GM10266 (cell line): ENCODE measurements around the gene C1QTNF7.

Experiments used
- DNase-seq: peaks from one replicate; pipeline ENCODE4 v3.0.0; 2012; ENCODE audit errors: extremely low spot score
- TF ChIP-seq, protein P1 (sequence below): IDR thresholded peaks from 2 replicates; pipeline ENCODE4 v1.5.1; 2012; ENCODE audit warnings: mild to moderate bottlenecking, low read depth; ENCODE audit not compliant: control insufficient read depth, insufficient read depth; ENCODE audit errors: missing control alignments

The C1QTNF7 gene

DNA sequence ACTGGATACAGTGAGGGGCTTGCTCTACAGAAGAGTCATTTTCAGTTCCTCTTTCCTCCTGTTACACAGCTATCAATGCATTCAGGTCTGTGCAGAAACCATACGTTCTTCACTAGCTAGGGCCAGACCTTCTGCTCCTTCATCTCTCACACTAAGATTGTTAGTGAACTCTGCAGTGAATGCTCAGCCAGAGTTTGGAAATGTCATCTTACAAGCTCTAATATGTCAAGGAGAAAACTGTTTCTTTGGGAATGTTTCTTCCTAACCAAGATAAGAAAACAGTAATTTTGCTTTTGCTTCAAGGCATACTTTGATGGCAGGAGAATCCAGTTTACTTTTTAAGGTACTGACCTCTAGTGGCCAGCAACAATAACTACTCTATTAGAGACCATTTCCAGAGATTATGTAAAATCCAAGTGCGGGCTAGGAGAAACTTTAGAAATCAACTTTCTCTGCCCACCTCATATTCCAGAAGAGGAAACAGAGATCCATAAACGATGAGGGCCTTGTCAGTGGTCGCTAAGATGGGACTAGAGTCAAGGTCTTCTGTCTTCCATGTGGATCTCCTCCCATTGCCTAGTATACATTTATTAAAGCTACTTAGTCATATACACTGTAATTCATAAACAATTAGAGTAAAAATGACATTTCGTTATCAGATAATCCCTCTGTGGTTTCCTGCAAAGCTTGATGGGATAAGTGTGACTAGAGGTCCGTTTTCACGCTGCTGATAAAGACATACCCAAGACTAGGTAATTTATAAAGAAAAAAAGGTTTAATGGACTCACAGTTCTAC, 29.8 kb downstream of the C1QTNF7 start:
- DNase-seq: peak; percentile 29

DNA sequence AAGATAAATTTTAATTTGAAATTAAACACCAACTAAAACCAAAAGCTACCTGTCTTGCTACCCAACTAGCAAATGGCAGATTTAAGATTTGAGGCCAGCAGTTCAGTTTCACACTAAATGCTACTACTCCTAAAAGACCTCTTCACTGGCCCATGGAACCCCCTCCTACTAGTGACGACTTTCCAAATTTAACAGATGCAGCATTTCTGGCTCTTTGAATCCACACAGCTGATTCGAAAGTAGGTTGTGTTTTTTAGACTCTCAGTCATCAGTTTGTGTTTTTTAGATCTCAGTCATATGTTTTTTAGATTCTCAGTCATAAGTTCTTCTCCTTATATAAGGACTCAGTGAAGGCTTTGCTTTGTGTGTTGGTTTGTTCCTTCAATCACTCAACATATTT, 30.8 kb downstream of the C1QTNF7 start:
- TF ChIP-seq, protein P1, sequence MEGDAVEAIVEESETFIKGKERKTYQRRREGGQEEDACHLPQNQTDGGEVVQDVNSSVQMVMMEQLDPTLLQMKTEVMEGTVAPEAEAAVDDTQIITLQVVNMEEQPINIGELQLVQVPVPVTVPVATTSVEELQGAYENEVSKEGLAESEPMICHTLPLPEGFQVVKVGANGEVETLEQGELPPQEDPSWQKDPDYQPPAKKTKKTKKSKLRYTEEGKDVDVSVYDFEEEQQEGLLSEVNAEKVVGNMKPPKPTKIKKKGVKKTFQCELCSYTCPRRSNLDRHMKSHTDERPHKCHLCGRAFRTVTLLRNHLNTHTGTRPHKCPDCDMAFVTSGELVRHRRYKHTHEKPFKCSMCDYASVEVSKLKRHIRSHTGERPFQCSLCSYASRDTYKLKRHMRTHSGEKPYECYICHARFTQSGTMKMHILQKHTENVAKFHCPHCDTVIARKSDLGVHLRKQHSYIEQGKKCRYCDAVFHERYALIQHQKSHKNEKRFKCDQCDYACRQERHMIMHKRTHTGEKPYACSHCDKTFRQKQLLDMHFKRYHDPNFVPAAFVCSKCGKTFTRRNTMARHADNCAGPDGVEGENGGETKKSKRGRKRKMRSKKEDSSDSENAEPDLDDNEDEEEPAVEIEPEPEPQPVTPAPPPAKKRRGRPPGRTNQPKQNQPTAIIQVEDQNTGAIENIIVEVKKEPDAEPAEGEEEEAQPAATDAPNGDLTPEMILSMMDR: no peak
- DNase-seq: no peak

More for the DNA sequence above, 29.8 kb downstream of the C1QTNF7 start:
- TF ChIP-seq, protein P1: peak; percentile 71

DNA sequence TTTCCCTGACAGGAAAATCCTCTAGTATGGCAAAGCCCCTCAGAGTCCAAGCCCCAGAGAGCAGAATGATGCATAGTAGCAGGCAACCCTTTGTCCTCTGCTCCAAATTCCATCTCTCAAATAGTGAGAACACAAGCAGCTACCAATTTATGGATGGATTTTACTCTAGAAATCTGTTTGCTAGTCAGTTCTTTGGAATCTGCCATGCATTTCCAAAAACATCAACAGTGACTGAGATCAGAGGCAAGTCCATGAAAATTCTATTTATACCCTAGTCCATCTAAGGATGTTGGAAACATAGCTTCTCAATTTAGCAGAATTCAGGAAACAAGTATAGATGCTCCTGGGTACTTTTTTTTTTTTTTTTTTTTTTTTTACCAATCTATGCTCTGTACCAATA, 31.9 kb downstream of the C1QTNF7 start:
- TF ChIP-seq, protein P1: no peak
- no peak for DNase-seq

DNA sequence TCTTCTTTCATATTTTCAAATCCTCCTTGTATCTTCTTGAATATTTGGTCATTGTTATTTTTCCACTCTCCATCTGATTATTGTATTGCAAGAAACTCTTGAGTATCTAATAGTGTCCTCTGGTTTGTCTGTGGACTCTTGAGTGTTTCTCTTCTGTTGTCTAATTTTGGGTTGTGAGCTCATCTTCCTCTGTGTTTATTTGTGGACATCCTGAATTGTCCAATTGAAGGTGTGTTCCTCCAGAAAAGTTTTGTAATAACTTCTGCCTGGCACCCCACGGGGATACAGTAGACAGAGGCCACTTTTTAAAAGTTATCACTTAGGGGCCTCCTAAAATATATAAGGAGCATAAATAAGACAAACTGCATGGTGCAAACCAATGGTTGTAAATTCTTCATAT, 38.8 kb downstream of the C1QTNF7 start:
- DNase-seq: no peak
- TF ChIP-seq, protein P1: no peak

DNA sequence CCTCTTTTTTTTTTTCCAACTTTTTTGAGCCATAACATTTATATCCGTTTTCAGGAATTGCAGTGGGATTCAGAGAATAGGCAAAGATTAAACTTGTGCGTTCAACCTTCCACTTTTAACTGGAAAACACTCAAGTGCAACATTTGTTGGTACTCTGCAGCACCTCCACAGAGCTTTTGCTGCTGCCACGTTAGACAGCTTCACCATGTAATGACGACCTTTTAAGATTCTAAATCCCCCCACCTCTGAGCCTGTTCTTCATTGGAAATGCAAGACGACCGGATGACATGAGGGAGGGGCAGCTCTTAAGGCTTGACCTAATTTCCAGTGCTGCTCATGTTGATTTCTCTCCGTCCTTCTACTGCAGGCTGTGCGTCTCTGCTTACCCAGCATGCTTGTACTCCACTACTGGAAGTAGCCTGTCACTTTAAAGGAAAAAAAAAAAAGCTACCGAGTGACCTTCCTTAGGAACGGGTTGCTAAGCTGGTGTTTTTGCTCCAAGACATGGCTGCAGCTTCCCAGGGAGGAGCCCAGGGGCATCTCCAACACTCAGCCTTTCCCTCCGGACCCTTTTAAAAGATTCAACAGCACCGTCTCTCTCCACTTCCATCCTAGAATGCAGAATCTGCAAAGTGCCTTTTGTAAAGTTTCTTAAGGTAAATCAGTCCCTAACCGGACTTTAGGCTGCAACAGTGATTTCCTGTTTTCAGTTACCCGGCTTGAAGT, 41.7 kb downstream of the C1QTNF7 start, which contains the start of gene CC2D2A:
Gene CC2D2A (plus strand): TSS at position 481 of the 726 bp plus-strand sequence. CDS start 6,051 bp downstream, outside the sequence.
- TF ChIP-seq, protein P1: no peak
- no peak for DNase-seq

DNA sequence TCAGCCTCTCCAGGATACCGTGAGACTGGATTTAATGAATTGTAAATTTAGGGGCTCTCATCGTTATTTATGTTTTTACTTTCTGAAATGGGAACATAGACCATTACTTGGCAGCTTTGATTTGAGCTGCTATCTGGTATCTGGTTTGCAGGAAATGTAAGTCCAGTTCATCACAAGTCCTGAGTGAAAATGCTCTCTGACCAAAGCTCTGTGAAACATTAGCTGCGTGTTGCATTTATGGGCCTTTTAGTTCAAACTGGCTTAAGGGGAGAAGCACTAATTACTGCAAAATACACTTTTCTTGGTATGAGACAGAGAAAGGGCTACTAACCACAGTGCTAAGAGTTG, 42.3 kb downstream of the C1QTNF7 start:
- DNase-seq: no peak
- TF ChIP-seq, protein P1: no peak

DNA sequence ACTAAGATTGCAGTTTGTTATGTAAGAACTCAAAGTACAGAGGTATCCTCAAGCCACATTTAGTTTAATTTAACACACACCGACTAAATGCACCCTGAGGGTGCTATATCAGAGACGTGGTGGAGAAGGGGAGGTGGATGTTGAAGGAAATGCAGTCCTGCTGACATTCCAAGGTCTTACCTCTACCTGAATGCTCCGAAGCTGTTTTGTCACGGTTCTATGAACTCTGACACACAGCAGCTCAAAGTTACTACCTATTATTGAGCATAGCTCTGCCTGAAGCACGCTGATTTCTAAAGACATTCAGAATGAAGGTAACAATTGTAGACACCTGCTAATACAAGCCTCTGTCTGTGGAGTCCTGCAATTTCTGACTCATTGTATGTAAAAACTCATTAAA, 48.6 kb downstream of the C1QTNF7 start:
- TF ChIP-seq, protein P1: no peak
- DNase-seq: no peak
